Measurements from ENCODE around the gene PCP4. TPM values are rescaled to one million over a fixed set of nuclear protein-coding genes. Genes with fewer than 3 reads are reported as not detected.

PCP4 gene
- total and polyA plus RNA-seq, 9 of the 15 experiments (the other 6 are each of a cell fraction or from before 2014, with no cell fraction given), result not detected

GRCh38 chr21:39938086-39938625 lies 70.9 kb downstream of the PCP4 start (continued):
- TF ChIP-seq AFF1 (IDR thresholded peaks at IDR 0.05; ENCODE audit: low read depth in 1 of 2, partially characterized antibody in 2 of 2) (no peak), SLC30A9 (CRISPR knock-in tag; IDR thresholded peaks at IDR 0.05) (no peak), POLR3G (IDR thresholded peaks at IDR 0.05; ENCODE audit: extremely low read depth, insufficient read length, insufficient replicate concordance) (no peak), CBFA2T3 (IDR thresholded peaks at IDR 0.05) (no peak), TAF15 (IDR thresholded peaks at IDR 0.05; ENCODE audit: low read depth, low read length) (no peak), TBL1XR1 (IDR thresholded peaks at IDR 0.05; ENCODE audit: low read length in 2 of 2) (no peak), IRF9 (tag; IDR thresholded peaks at IDR 0.05) (no peak), CCAR2 (IDR thresholded peaks at IDR 0.05; ENCODE audit: low read depth, low read length) (no peak), HNRNPH1 (optimal IDR thresholded peaks at IDR 0.05; ENCODE audit: low read depth, low read length) (no peak)

Measured in K562 (cell line).